BLaER1 treated with 17β-estradiol and CSF1 and Interleukin-3, amounts not matched to agents 10 nM and 100 nM (cell line): ENCODE results near the gene SCYL2.
"Not testable (repeated sequence)": the region's sequence is repeated elsewhere in the genome, so short reads cannot be mapped to it uniquely, and the experiment has no call there.

Experiments
- H3K27ac ChIP-seq, 11 experiments: shearing (Covaris generic); formaldehyde crosslinking; 2 replicates each; pipeline ENCODE4 v1.8.1; 2022
- H3K27me3 ChIP-seq, 11 experiments: shearing (Covaris generic); formaldehyde crosslinking; 2 replicates each; pipeline ENCODE4 v1.8.1; 2022
- H3K36me3 ChIP-seq, 11 experiments: shearing (Covaris generic); formaldehyde crosslinking; 2 replicates each; pipeline ENCODE4 v1.8.1; 2022
- H3K4me1 ChIP-seq, 10 experiments: shearing (Covaris generic); formaldehyde crosslinking; 2 replicates each; pipeline ENCODE4 v1.8.1; 2022
- H3K4me2 ChIP-seq, 11 experiments: shearing (Covaris generic); formaldehyde crosslinking; 2 replicates each; pipeline ENCODE4 v1.8.1; 2022
- H3K4me3 ChIP-seq, 10 experiments: shearing (Covaris generic); formaldehyde crosslinking; 2 replicates each; pipeline ENCODE4 v1.8.1; 2022
- H3K9ac ChIP-seq, 11 experiments: shearing (Covaris generic); formaldehyde crosslinking; 2 replicates each; pipeline ENCODE4 v1.8.1; 2022
- H3K9me3 ChIP-seq, 11 experiments: shearing (Covaris generic); formaldehyde crosslinking; replicated peaks in 1 of 11; 2 replicates each; pipeline ENCODE4 v1.8.1; 2022
- H4K20me1 ChIP-seq, 11 experiments: shearing (Covaris generic); formaldehyde crosslinking; 2 replicates each; pipeline ENCODE4 v1.8.1; 2022
- Cebpa-rat ChIP-seq, 11 experiments: shearing (Covaris generic); IDR thresholded peaks; 2 replicates each; pipeline ENCODE4 v1.8.1; 2022

The SCYL2 gene

GRCh38 chr12:100266835-100267602 is at the start of gene SCYL2, which contains the start of gene DEPDC4:
Gene SCYL2 (plus strand): TSS chr12:100267177. CDS start chr12:100282971, 15,794 bp downstream.
Gene DEPDC4 (minus strand): TSS chr12:100267079. CDS start chr12:100267076, 3 bp downstream.
- TF ChIP-seq Cebpa-rat (IDR thresholded peaks at IDR 0.05), result no peak
- Histone ChIP-seq H3K4me2 (peak within 1 kb of the TSS; percentile 73 to 97 (median 91)), H3K36me3 (peaks cover 0 to 9% (median 3%) of the 10 kb centered on the region in 11 experiments; a peak in 7 of 22 replicates), H3K4me1 (peaks cover 19 to 40% (median 27%) of the 10 kb centered on the region in 10 experiments), H3K4me3 (peak within 1 kb of the TSS; percentile 83 to 99 (median 98)), H3K9me3 (no peaks in the 10 kb centered on the region; a peak in 1 of 22 replicates), H3K27ac (peak within 1 kb of the TSS; percentile 89 to 98 (median 94)), H4K20me1 (peaks cover 0 to 33% (median 24%) of the 10 kb centered on the region in 11 experiments; a peak in 12 of 22 replicates), H3K27me3 (no peaks in the 10 kb centered on the region), H3K9ac (peak within 1 kb of the TSS; percentile 91 to 100 (median 97))

GRCh38 chr12:100219328-100220109 is 47.5 kb upstream of the SCYL2 start:
- H3K9ac ChIP-seq, result no peak overlapping the region
- no peaks in the 10 kb centered on the region for H3K9me3 ChIP-seq
- H3K4me1 ChIP-seq, result peaks cover 0 to 8% (median 5%) of the 10 kb centered on the region in 10 experiments; a peak in 10 of 20 replicates
- no peaks in the 10 kb centered on the region for H3K27me3 ChIP-seq
- no peak overlapping the region for H3K4me2 ChIP-seq
- no peak overlapping the region for H3K4me3 ChIP-seq
- H3K27ac ChIP-seq, result no peak overlapping the region
- peak in 3 of 11 experiments; percentile 9 to 54 (median 48); a peak in 2 of 22 replicates for TF ChIP-seq Cebpa-rat (IDR thresholded peaks at IDR 0.05)
- no peaks in the 10 kb centered on the region for H4K20me1 ChIP-seq
- peaks cover 71 to 99% (median 89%) of the 10 kb centered on the region in 11 experiments for H3K36me3 ChIP-seq

- Histone ChIP-seq H3K9me3 (no peaks in the 10 kb centered on the region), H3K9ac (no peak overlapping the region), H3K27me3 (no peaks in the 10 kb centered on the region), H4K20me1 (no peaks in the 10 kb centered on the region), H3K4me3 (no peak overlapping the region), H3K4me2 (no peak overlapping the region), H3K4me1 (no peaks in the 10 kb centered on the region), H3K36me3 (peaks cover 77 to 98% (median 92%) of the 10 kb centered on the region in 11 experiments), H3K27ac (no peak overlapping the region)
- peak in 1 of 11 experiments; percentile 42; a peak in 1 of 22 replicates for TF ChIP-seq Cebpa-rat (IDR thresholded peaks at IDR 0.05)
These were observed 45.5 kb upstream of the SCYL2 start for GRCh38 chr12:100221523-100221922.

GRCh38 chr12:100222173-100222572 is 44.8 kb upstream of the SCYL2 start:
- H3K9ac ChIP-seq, H3K4me3 ChIP-seq, H3K4me2 ChIP-seq, H3K27me3 ChIP-seq, H4K20me1 ChIP-seq, H3K27ac ChIP-seq, H3K9me3 ChIP-seq, H3K4me1 ChIP-seq: not testable (repeated sequence)
- H3K36me3 ChIP-seq, result peaks cover 76 to 95% (median 89%) of the 10 kb centered on the region in 11 experiments

- H3K36me3 ChIP-seq, result peaks cover 52 to 62% (median 56%) of the 10 kb centered on the region in 11 experiments
These were observed 41.5 kb upstream of the SCYL2 start for GRCh38 chr12:100225491-100225890.

GRCh38 chr12:100229036-100229635 is 37.8 kb upstream of the SCYL2 start:
- peaks cover 18 to 26% (median 19%) of the 10 kb centered on the region in 11 experiments for H3K36me3 ChIP-seq
- 0 out of 22 replicates have a peak overlapping the region, but pooled peaks of 1 of the 11 experiments have one; percentile 8 for H3K9ac ChIP-seq
- H4K20me1 ChIP-seq, result no peaks in the 10 kb centered on the region
- no peaks in the 10 kb centered on the region for H3K9me3 ChIP-seq
- no peak for TF ChIP-seq Cebpa-rat (IDR thresholded peaks at IDR 0.05)
- H3K4me3 ChIP-seq, result no peak overlapping the region
- peaks cover 0 to 11% (median 4%) of the 10 kb centered on the region in 10 experiments; a peak in 11 of 20 replicates for H3K4me1 ChIP-seq
- H3K27me3 ChIP-seq, result no peaks in the 10 kb centered on the region
- peak overlapping the region in 1 of 11 experiments; percentile 26; a peak in 2 of 22 replicates for H3K4me2 ChIP-seq
- H3K27ac ChIP-seq, result peak overlapping the region in 1 of 11 experiments; percentile 26; a peak in 1 of 22 replicates

More at GRCh38 chr12:100225491-100225890, 41.5 kb upstream of the SCYL2 start:
- Histone ChIP-seq H4K20me1 (no peaks in the 10 kb centered on the region), H3K4me1 (peaks cover 0 to 11% (median 4%) of the 10 kb centered on the region in 10 experiments; a peak in 11 of 20 replicates), H3K9me3 (no peaks in the 10 kb centered on the region), H3K9ac (no peak overlapping the region), H3K27me3 (no peaks in the 10 kb centered on the region), H3K4me2 (no peak overlapping the region), H3K27ac (no peak overlapping the region), H3K4me3 (no peak overlapping the region)
- no peak for TF ChIP-seq Cebpa-rat (IDR thresholded peaks at IDR 0.05)

GRCh38 chr12:100229876-100230275 is 37.1 kb upstream of the SCYL2 start:
- H3K9me3 ChIP-seq, result no peaks in the 10 kb centered on the region
- peak overlapping the region in 4 of 11 experiments; percentile 10 to 26 (median 16); a peak in 3 of 22 replicates for H3K4me2 ChIP-seq
- H3K4me1 ChIP-seq, result peaks cover 0 to 11% (median 4%) of the 10 kb centered on the region in 10 experiments; a peak in 11 of 20 replicates
- no peaks in the 10 kb centered on the region for H3K27me3 ChIP-seq
- H3K27ac ChIP-seq, result peak overlapping the region in 1 of 11 experiments; percentile 26; a peak in 1 of 22 replicates
- no peaks in the 10 kb centered on the region for H4K20me1 ChIP-seq
- TF ChIP-seq Cebpa-rat (IDR thresholded peaks at IDR 0.05), result no peak
- 0 out of 22 replicates have a peak overlapping the region, but pooled peaks of 2 of the 11 experiments have one; percentile 3 to 8 for H3K9ac ChIP-seq
- H3K36me3 ChIP-seq, result peaks cover 11 to 18% (median 12%) of the 10 kb centered on the region in 11 experiments; a peak in 21 of 22 replicates
- H3K4me3 ChIP-seq, result no peak overlapping the region

- not testable (repeated sequence) for H3K36me3 ChIP-seq, H3K9me3 ChIP-seq, H4K20me1 ChIP-seq, H3K27me3 ChIP-seq, H3K27ac ChIP-seq, H3K4me3 ChIP-seq, H3K9ac ChIP-seq, H3K4me2 ChIP-seq
- H3K4me1 ChIP-seq, result peaks cover 0 to 11% (median 4%) of the 10 kb centered on the region in 10 experiments; a peak in 11 of 20 replicates
These were observed 35.1 kb upstream of the SCYL2 start for GRCh38 chr12:100231873-100232272.
